Testis (tissue), 2 donors: ENCODE results near the gene CCDC82.

Experiments used
- POLR2A ChIP-seq: fragments of 450-650 bp; IDR thresholded peaks from one replicate; pipeline ENCODE4 v1.6.1; 2017; ENCODE audit warnings: antibody characterized with exemption, mild to moderate bottlenecking, moderate library complexity
- TF ChIP-seq, protein P1 (sequence below), 3 experiments: fragments of 450-650 bp in 2 of 3; fragments of 200-600 bp in 1 of 3; sonication (generic) in 1 of 3; IDR thresholded peaks; one replicate each; pipeline ENCODE4 v1.5.1; 2016 to 2019; ENCODE audit warnings: antibody characterized with exemption in 3 of 3, mild to moderate bottlenecking in 2 of 3, moderate library complexity in 1 of 3

DNA sequence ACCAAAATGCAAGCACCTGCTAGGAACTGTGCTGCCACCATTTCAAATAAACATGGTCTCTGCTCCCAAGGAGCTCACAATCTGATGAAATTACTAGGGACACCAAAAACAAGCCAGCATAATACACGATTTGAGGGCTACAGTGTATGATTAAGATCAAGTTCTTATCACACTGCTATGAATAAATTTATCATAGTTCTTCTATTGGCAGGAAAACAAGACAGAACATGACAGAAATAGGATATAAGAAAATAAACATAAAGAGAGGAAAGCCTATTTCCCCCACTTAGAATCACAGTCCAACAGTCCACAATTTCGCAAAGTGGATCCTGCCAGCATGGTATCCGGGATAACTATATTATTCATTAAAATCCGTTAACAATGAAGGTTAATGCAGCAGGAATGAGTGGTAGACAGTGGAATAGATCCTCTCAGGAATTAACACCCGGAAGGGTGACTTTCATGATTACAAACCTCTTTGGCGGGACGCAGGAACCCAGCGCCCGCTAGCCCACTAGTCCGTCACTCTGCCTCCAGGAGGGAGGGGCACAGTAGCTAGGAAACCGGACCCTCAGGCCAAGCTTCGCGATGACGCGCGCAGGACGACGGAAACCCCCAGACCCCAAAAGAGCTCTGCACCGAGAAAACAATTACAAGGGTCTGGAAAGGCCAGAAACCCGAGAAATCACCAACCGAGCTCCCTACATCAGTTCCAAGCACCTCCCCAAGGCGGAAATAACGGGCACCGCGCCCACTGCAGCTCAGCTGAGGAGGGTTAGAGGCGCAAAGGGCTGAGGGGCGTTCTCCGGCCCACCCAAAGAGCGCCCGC, 607 bp downstream of the CCDC82 start:
- TF ChIP-seq POLR2A = no peak
- TF ChIP-seq, protein P1, sequence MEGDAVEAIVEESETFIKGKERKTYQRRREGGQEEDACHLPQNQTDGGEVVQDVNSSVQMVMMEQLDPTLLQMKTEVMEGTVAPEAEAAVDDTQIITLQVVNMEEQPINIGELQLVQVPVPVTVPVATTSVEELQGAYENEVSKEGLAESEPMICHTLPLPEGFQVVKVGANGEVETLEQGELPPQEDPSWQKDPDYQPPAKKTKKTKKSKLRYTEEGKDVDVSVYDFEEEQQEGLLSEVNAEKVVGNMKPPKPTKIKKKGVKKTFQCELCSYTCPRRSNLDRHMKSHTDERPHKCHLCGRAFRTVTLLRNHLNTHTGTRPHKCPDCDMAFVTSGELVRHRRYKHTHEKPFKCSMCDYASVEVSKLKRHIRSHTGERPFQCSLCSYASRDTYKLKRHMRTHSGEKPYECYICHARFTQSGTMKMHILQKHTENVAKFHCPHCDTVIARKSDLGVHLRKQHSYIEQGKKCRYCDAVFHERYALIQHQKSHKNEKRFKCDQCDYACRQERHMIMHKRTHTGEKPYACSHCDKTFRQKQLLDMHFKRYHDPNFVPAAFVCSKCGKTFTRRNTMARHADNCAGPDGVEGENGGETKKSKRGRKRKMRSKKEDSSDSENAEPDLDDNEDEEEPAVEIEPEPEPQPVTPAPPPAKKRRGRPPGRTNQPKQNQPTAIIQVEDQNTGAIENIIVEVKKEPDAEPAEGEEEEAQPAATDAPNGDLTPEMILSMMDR (IDR thresholded peaks at IDR 0.05) = no peak
